HepG2 (cell line): ENCODE measurements around the gene UST. TPM values are rescaled to one million over a fixed set of nuclear protein-coding genes. Genes with fewer than 3 reads are reported as not detected.

Experiments used
- ATF2 ChIP-seq: sonication (generic); formaldehyde crosslinking; IDR thresholded peaks from 2 replicates; pipeline ENCODE4 v1.4.0; 2020; ENCODE audit warnings: missing genetic modification reagents
- ATRX ChIP-seq: sonication (generic); formaldehyde crosslinking; IDR thresholded peaks from 2 replicates; pipeline ENCODE4 v1.4.0; 2020; ENCODE audit warnings: missing genetic modification reagents, borderline replicate concordance
- CAMTA2 ChIP-seq: sonication (generic); formaldehyde crosslinking; IDR thresholded peaks from 2 replicates; pipeline ENCODE4 v1.4.0; 2020; ENCODE audit warnings: mild to moderate bottlenecking, missing genetic modification reagents, borderline replicate concordance
- CENPX ChIP-seq: sonication (generic); formaldehyde crosslinking; IDR thresholded peaks from 2 replicates; pipeline ENCODE4 v1.9.0; 2021; ENCODE audit warnings: mild to moderate bottlenecking, missing genetic modification reagents, moderate library complexity
- ESRRA ChIP-seq: sonication (generic); formaldehyde crosslinking; IDR thresholded peaks from 2 replicates; pipeline ENCODE4 v1.5.1; 2020; ENCODE audit warnings: mild to moderate bottlenecking, low read depth, missing genetic modification reagents
- ETS1 ChIP-seq: sonication (generic); formaldehyde crosslinking; IDR thresholded peaks from 2 replicates; pipeline ENCODE4 v1.4.0; 2020; ENCODE audit warnings: missing genetic modification reagents
- GMEB2 ChIP-seq: IDR thresholded peaks from 2 replicates; pipeline ENCODE4 v1.6.1; 2016; ENCODE audit warnings: missing biosample characterization, missing genetic modification reagents, low read depth
- HMG20A ChIP-seq: IDR thresholded peaks from 2 replicates; pipeline ENCODE4 v1.6.1; 2016; ENCODE audit warnings: borderline replicate concordance
- HOMEZ ChIP-seq: IDR thresholded peaks from 2 replicates; pipeline ENCODE4 v1.6.1; 2016; ENCODE audit warnings: low read depth
- KDM6A ChIP-seq: IDR thresholded peaks from 2 replicates; pipeline ENCODE4 v1.6.1; 2016; ENCODE audit warnings: low read depth
- MLLT10 ChIP-seq: sonication (generic); formaldehyde crosslinking; IDR thresholded peaks from 2 replicates; pipeline ENCODE4 v1.4.0; 2020; ENCODE audit warnings: missing genetic modification reagents
- SNAPC4 ChIP-seq: sonication (generic); formaldehyde crosslinking; IDR thresholded peaks from 2 replicates; pipeline ENCODE4 v1.4.0; 2020; ENCODE audit warnings: mild to moderate bottlenecking, missing genetic modification reagents
- THAP8 ChIP-seq: sonication (generic); formaldehyde crosslinking; IDR thresholded peaks from 2 replicates; pipeline ENCODE4 v1.5.1; 2020; ENCODE audit warnings: missing genetic modification reagents, mild to moderate bottlenecking, borderline replicate concordance
- TMF1 ChIP-seq: sonication (generic); formaldehyde crosslinking; IDR thresholded peaks from 2 replicates; pipeline ENCODE4 v1.8.1; 2022; ENCODE audit warnings: low read depth, missing genetic modification reagents
- TSC22D2 ChIP-seq: sonication (generic); formaldehyde crosslinking; IDR thresholded peaks from 2 replicates; pipeline ENCODE4 v1.5.1; 2020; ENCODE audit warnings: missing genetic modification reagents, mild to moderate bottlenecking, borderline replicate concordance
- ZNF180 ChIP-seq: sonication (generic); formaldehyde crosslinking; IDR thresholded peaks from 2 replicates; pipeline ENCODE4 v1.4.0; 2020; ENCODE audit warnings: low read depth, missing genetic modification reagents, borderline replicate concordance
- ZNF235 ChIP-seq: sonication (generic); formaldehyde crosslinking; IDR thresholded peaks from 2 replicates; pipeline ENCODE4 v1.8.1; 2023; ENCODE audit warnings: mild to moderate bottlenecking, missing genetic modification reagents, borderline replicate concordance
- ZNF441 ChIP-seq: sonication (generic); formaldehyde crosslinking; IDR thresholded peaks from 2 replicates; pipeline ENCODE4 v1.7.0; 2021; ENCODE audit warnings: missing genetic modification reagents, borderline replicate concordance
- ZNF652 ChIP-seq: IDR thresholded peaks from 2 replicates; pipeline ENCODE4 v1.6.1; 2016; ENCODE audit warnings: low read depth, borderline replicate concordance
- polyA plus RNA-seq, 8 experiments: library from polyadenylated mRNA; depleted of rRNA in 3 of 8; stranded (reverse) in 7 of 8; unstranded in 1 of 8; fragments of >200 nt; fragmentation: Illumina TruSeq in 4 of 8; extraction: Trizol in 4 of 8; gene quantifications; 2 replicates each; pipeline versions ENCODE4 v1.2.1 to v1.2.3, GENCODE V29; 2011 to 2016; ENCODE audit warnings: low read depth in 4 of 8, missing spikeins in 1 of 8, mixed read lengths in 1 of 8; ENCODE audit not compliant: insufficient read depth in 1 of 8
- total RNA-seq, 5 experiments: library from RNA; depleted of rRNA; stranded (reverse); fragments of >200 nt; fragmentation: Illumina TruSeq; extraction: Trizol; gene quantifications; 2 replicates each; pipeline ENCODE4 v1.2.3, GENCODE V29; 2016; ENCODE audit warnings: low read depth in 1 of 5

UST gene
- total and polyA plus RNA-seq, 2 of the 13 experiments (the other 11 are each of a cell fraction or from before 2014, with no cell fraction given), result 0.27 TPM; not detected in 1

- peak; percentile 45; the same call in 1 of the 2 replicates for TF ChIP-seq ATF2 (CRISPR knock-in tag)
- no peak for TF ChIP-seq CENPX (CRISPR knock-in tag)
- no peak for TF ChIP-seq ZNF180 (CRISPR knock-in tag)
- no peak for TF ChIP-seq ETS1 (CRISPR knock-in tag)
- peak; percentile 92 for TF ChIP-seq ESRRA (CRISPR knock-in tag)
- peak; percentile 79; the same call in 1 of the 2 replicates for TF ChIP-seq KDM6A (CRISPR knock-in tag)
- no peak for TF ChIP-seq ZNF441
- TF ChIP-seq HOMEZ (CRISPR knock-in tag), result peak; percentile 60; the same call in 1 of the 2 replicates
- peak; percentile 81 for TF ChIP-seq HMG20A
- no peak for TF ChIP-seq TSC22D2 (CRISPR knock-in tag)
- TF ChIP-seq ZNF235 (CRISPR knock-in tag), result no peak
- no peak for TF ChIP-seq CAMTA2 (CRISPR knock-in tag)
- no peak; the same call in 1 of the 2 replicates for TF ChIP-seq THAP8
- TF ChIP-seq TMF1 (CRISPR knock-in tag), result no peak
- no peak for TF ChIP-seq SNAPC4
- TF ChIP-seq GMEB2, result no peak
- TF ChIP-seq ZNF652 (CRISPR knock-in tag), result no peak
- no peak for TF ChIP-seq MLLT10 (CRISPR knock-in tag)
- TF ChIP-seq ATRX, result no peak
Observed at GRCh38 chr6:149074832-149075258, 328.0 kb downstream of the UST start (continued).
